HepG2 (cell line): ENCODE measurements around the gene CD276. TPM values are rescaled to one million over a fixed set of nuclear protein-coding genes. Genes with fewer than 3 reads are reported as not detected.

Source experiments
- ATAC-seq: fragments of 200-7000 bp; cut with Tn5 transposase; 3 replicates; pipeline ENCODE4 v1.9.1; 2020; ENCODE audit warnings: mild to moderate bottlenecking, moderate library complexity
- BruUV-seq: library from RNA; stranded (reverse); fragments of 400-500 nt; replicated peaks from 2 replicates; lab custom pipeline; 2021; lab: Mats Ljungman, UMichigan
- CTCF ChIA-PET: fragments of 300-600 bp; formaldehyde crosslinking; extraction: SDS; loops from one replicate; lab custom pipeline; 2021; ENCODE audit warnings: low total read pairs, inconsistent platforms, low intra/inter-chr PET ratio; lab: Yijun Ruan, JAX
- POLR2A ChIA-PET: fragments of 350-600 bp; sonication (Branson Sonifier 250); formaldehyde crosslinking; loops from one replicate; lab custom pipeline; 2020; ENCODE audit warnings: antibody characterized with exemption, inconsistent platforms; lab: Yijun Ruan, JAX
- DNase-seq: peaks from one replicate; pipeline ENCODE4 v3.0.0-alpha.2; 2015; ENCODE audit warnings: low spot score
- FAIRE-seq: peaks from 3 replicates; lab custom pipeline; 2011; peaks lifted over from hg19 to GRCh38; lab: Jason Lieb, UNC
- H2AFZ ChIP-seq: one replicate; pipeline ENCODE4 v1.6.1; 2011; ENCODE audit warnings: low read length, inconsistent platforms
- H3K27ac ChIP-seq: fragments of 300-600 bp; 3 replicates; pipeline ENCODE4 v1.8.0; 2011; ENCODE audit warnings: mixed run types, mild to moderate bottlenecking, mixed read lengths, low read length, inconsistent platforms; ENCODE audit not compliant: insufficient read depth; ENCODE audit errors: extremely low read length
- H3K27me3 ChIP-seq, 2 experiments: fragments of 200-600 bp in 1 of 2; 2 replicates in 1 of 2; 3 replicates in 1 of 2; pipeline versions ENCODE4 v1.6.0 to v1.8.0; 2011; ENCODE audit warnings: low read length in 2 of 2, mild to moderate bottlenecking in 2 of 2, moderate library complexity in 2 of 2, inconsistent platforms in 1 of 2; ENCODE audit not compliant: insufficient read depth in 2 of 2, control insufficient read depth in 1 of 2
- H3K36me3 ChIP-seq, 2 experiments: fragments of 200-600 bp in 1 of 2; replicated peaks in 1 of 2; 2 replicates in 1 of 2; 3 replicates in 1 of 2; pipeline versions ENCODE4 v1.5.1 to v1.8.0; 2011; ENCODE audit warnings: low read length in 2 of 2, inconsistent platforms in 1 of 2; ENCODE audit not compliant: insufficient read depth in 2 of 2, control insufficient read depth in 1 of 2
- H3K4me1 ChIP-seq: 2 replicates; pipeline ENCODE4 v1.5.1; 2012; ENCODE audit warnings: low read length, inconsistent platforms; ENCODE audit not compliant: insufficient read depth
- H3K4me2 ChIP-seq: 2 replicates; pipeline ENCODE4 v1.6.0; 2011; ENCODE audit warnings: low read depth, low read length, inconsistent platforms
- H3K4me3 ChIP-seq, 3 experiments: fragments of 200-600 bp in 1 of 3; sonication (generic), shearing (Covaris generic) in 1 of 3; replicated peaks in 1 of 3; 2 replicates each; pipeline ENCODE4 v1.5.1; 2011 to 2016; ENCODE audit warnings: low read length in 3 of 3, inconsistent platforms in 2 of 3, low read depth in 2 of 3, mild to moderate bottlenecking in 2 of 3, control low read depth in 1 of 3, mixed read lengths in 1 of 3; ENCODE audit not compliant: insufficient read depth in 1 of 3
- H3K79me2 ChIP-seq: one replicate; pipeline ENCODE4 v1.6.1; 2011; ENCODE audit warnings: low read length, inconsistent platforms; ENCODE audit not compliant: insufficient read depth
- H3K9ac ChIP-seq: 2 replicates; pipeline ENCODE4 v1.6.0; 2011; ENCODE audit warnings: mild to moderate bottlenecking, low read depth, low read length, inconsistent platforms; ENCODE audit not compliant: insufficient read depth
- H3K9me3 ChIP-seq: 2 replicates; pipeline ENCODE4 v1.5.1; 2012; ENCODE audit warnings: mild to moderate bottlenecking, low read length
- H4K20me1 ChIP-seq: 2 replicates; pipeline ENCODE4 v1.6.0; 2011; ENCODE audit warnings: inconsistent platforms, mild to moderate bottlenecking, low read length, moderate library complexity; ENCODE audit not compliant: insufficient read depth
- POLR2AphosphoS5 ChIP-seq: IDR thresholded peaks from 2 replicates; pipeline ENCODE4 v1.6.1; 2012; ENCODE audit warnings: low read depth, low read length
- TGIF2 ChIP-seq: IDR thresholded peaks from 2 replicates; pipeline ENCODE4 v1.6.1; 2016; ENCODE audit warnings: control low read depth, missing compliant biosample characterization
- ZC3H13 ChIP-seq: sonication (generic); formaldehyde crosslinking; IDR thresholded peaks from 2 replicates; pipeline ENCODE4 v1.8.1; 2023; ENCODE audit warnings: mild to moderate bottlenecking, missing genetic modification reagents, moderate library complexity
- ZNF558 ChIP-seq: sonication (generic); formaldehyde crosslinking; IDR thresholded peaks from 2 replicates; pipeline ENCODE4 v1.9.0; 2022; ENCODE audit warnings: mild to moderate bottlenecking, missing genetic modification reagents, borderline replicate concordance
- WGBS: methylation state at CpG from one replicate; pipeline ENCODE4 v1.1.6; 2017; ENCODE audit warnings: low lambda C conversion rate; 5-methylcytosine and 5-hydroxymethylcytosine counted together
- in situ Hi-C: cut with HindIII; loops from 2 replicates; pipeline ENCODE4 v1.10.0; 2017; ENCODE audit warnings: low pct_unique_long_range_greater_than_20kb; ENCODE audit not compliant: extremely low pct_ligation_motif_present
- intact Hi-C: fragments of 100-400 bp; cut with micrococcal nuclease; formaldehyde crosslinking; loops from one replicate; pipeline ENCODE4 v1.10.0; 2022; ENCODE audit not compliant: unreplicated experiment
- polyA plus RNA-seq, 8 experiments: library from polyadenylated mRNA; depleted of rRNA in 3 of 8; stranded (reverse) in 7 of 8; unstranded in 1 of 8; fragments of >200 nt; fragmentation: Illumina TruSeq in 4 of 8; extraction: Trizol in 4 of 8; gene quantifications; 2 replicates each; pipeline versions ENCODE4 v1.2.1 to v1.2.3, GENCODE V29; 2011 to 2016; ENCODE audit warnings: low read depth in 4 of 8, missing spikeins in 1 of 8, mixed read lengths in 1 of 8; ENCODE audit not compliant: insufficient read depth in 1 of 8
- total RNA-seq, 5 experiments: library from RNA; depleted of rRNA; stranded (reverse); fragments of >200 nt; fragmentation: Illumina TruSeq; extraction: Trizol; gene quantifications; 2 replicates each; pipeline ENCODE4 v1.2.3, GENCODE V29; 2016; ENCODE audit warnings: low read depth in 1 of 5

Gene CD276
- total and polyA plus RNA-seq, 2 of the 13 experiments (the other 11 are each of a cell fraction or from before 2014, with no cell fraction given), result 24.6 to 55.2 TPM

- FAIRE-seq (no peak), ATAC-seq (peak; percentile 59), DNase-seq (no peak)
- Histone ChIP-seq H3K36me3 (peaks cover 1 to 13% of the 10 kb centered on the region in 2 experiments; a peak in 3 of 5 replicates), H3K9me3 (no peaks in the 10 kb centered on the region), H3K27me3 (peaks cover 3 to 8% of the 10 kb centered on the region in 2 experiments; a peak in 2 of 5 replicates), H3K4me3 (no peak overlapping the region), H3K79me2 (no peaks in the 10 kb centered on the region), H3K27ac (no peak overlapping the region), H2AFZ (no peak overlapping the region), H3K4me2 (no peak overlapping the region), H3K9ac (no peak overlapping the region), H3K4me1 (no peaks in the 10 kb centered on the region), H4K20me1 (no peaks in the 10 kb centered on the region)
- POLR2A ChIA-PET, result no interaction called here
- intact Hi-C loops, result no loop called here
- CTCF ChIA-PET, result no interaction called here
- BruUV-seq, result no TSS peak
- 94% methylated on average over 3 of the region's 3 CpGs for WGBS
- TF ChIP-seq POLR2AphosphoS5 (0 out of 2 replicates have a peak, but pooled peaks have one; percentile 34), ZC3H13 (CRISPR knock-in tag) (no peak)
- in situ Hi-C loops, result no loop called here
Measured at GRCh38 chr15:73715417-73715816, 31.2 kb downstream of the CD276 start.

- Histone ChIP-seq H3K4me3 (no peak overlapping the region), H3K27ac (no peak overlapping the region), H3K36me3 (0 out of 5 replicates have a peak, but pooled peaks cover 1 to 4% of the 10 kb centered on the region in 2 experiments), H2AFZ (no peak overlapping the region), H3K4me2 (no peak overlapping the region), H3K27me3 (peaks cover 5 to 13% of the 10 kb centered on the region in 2 experiments; a peak in 2 of 5 replicates), H4K20me1 (no peaks in the 10 kb centered on the region), H3K9ac (no peak overlapping the region), H3K4me1 (no peaks in the 10 kb centered on the region), H3K9me3 (no peaks in the 10 kb centered on the region), H3K79me2 (no peaks in the 10 kb centered on the region)
- WGBS, result 92% methylated on average over 6 of the region's 6 CpGs
- in situ Hi-C loops (no loop called here), intact Hi-C loops (no loop called here)
- no TSS peak for BruUV-seq
- POLR2A ChIA-PET, result no interaction called here
- CTCF ChIA-PET, result no interaction called here
- ATAC-seq (no peak), FAIRE-seq (no peak), DNase-seq (no peak)
- TF ChIP-seq TGIF2 (CRISPR knock-in tag) (no peak), ZNF558 (CRISPR knock-in tag) (no peak)
Measured at GRCh38 chr15:73716417-73716816, 32.2 kb downstream of the CD276 start.
